Body of pancreas (tissue), 4 donors: ENCODE measurements around the gene KRT72.

Experiments
- POLR2A ChIP-seq, 3 donors: fragments of 450-650 bp; IDR thresholded peaks; one replicate each; pipeline ENCODE4 v1.6.1; 2016; ENCODE audit warnings: antibody characterized with exemption in 3 of 3, mild to moderate bottlenecking in 2 of 3
- TF ChIP-seq, protein P1 (sequence below), 7 experiments: fragments of 450-650 bp in 4 of 7; fragments of 200-600 bp in 3 of 7; sonication (generic) in 3 of 7; IDR thresholded peaks; one replicate each; pipeline ENCODE4 v1.5.1; 2016 to 2019; ENCODE audit warnings: antibody characterized with exemption in 7 of 7

DNA sequence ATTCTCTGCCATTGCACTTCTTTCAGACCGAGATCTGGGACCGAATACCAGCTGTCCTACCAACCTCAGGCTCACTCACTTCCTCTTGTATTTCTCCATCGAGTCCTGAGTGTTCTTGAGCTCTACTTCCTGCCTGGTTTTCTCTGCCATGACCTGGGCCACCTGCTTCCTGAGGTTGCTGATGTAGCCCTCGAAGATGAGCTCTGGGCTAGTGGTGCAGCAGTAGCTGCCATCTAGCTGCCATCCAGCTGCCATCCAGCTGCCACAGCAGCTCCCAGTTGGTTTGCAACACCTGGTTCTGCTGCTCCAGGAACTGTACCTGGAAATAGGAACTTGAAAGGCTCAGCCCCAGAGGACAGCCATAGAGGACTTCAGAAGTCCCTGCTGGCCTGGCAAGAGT lies 32.1 kb upstream of the KRT72 start:
- TF ChIP-seq POLR2A (IDR thresholded peaks at IDR 0.05) = no peak
- TF ChIP-seq, protein P1, sequence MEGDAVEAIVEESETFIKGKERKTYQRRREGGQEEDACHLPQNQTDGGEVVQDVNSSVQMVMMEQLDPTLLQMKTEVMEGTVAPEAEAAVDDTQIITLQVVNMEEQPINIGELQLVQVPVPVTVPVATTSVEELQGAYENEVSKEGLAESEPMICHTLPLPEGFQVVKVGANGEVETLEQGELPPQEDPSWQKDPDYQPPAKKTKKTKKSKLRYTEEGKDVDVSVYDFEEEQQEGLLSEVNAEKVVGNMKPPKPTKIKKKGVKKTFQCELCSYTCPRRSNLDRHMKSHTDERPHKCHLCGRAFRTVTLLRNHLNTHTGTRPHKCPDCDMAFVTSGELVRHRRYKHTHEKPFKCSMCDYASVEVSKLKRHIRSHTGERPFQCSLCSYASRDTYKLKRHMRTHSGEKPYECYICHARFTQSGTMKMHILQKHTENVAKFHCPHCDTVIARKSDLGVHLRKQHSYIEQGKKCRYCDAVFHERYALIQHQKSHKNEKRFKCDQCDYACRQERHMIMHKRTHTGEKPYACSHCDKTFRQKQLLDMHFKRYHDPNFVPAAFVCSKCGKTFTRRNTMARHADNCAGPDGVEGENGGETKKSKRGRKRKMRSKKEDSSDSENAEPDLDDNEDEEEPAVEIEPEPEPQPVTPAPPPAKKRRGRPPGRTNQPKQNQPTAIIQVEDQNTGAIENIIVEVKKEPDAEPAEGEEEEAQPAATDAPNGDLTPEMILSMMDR (IDR thresholded peaks at IDR 0.05) = no peak
